ENCODE data around the gene CDKN2AIPNL.

Gene CDKN2AIPNL

GRCh38 chr5:134456825-134457224, 45.1 kb upstream of the CDKN2AIPNL start:
- DNase-seq (ENCODE audit: low read depth in 2 of 2) = no peak
- no peak for TF ChIP-seq CTCF (IDR thresholded peaks at IDR 0.05; ENCODE audit: low read depth, low read length)
- H3K4me3 ChIP-seq (replicated peaks in 1 of 2; ENCODE audit: low read depth in 2 of 2, low read length in 2 of 2) = no peak overlapping the region

GRCh38 chr5:134455466-134455865, 43.8 kb upstream of the CDKN2AIPNL start:
- no peak for DNase-seq (ENCODE audit: low read depth in 2 of 2)
- no peak for TF ChIP-seq CTCF (IDR thresholded peaks at IDR 0.05; ENCODE audit: low read depth, low read length)
- no peak overlapping the region for H3K4me3 ChIP-seq (replicated peaks in 1 of 2; ENCODE audit: low read depth in 2 of 2, low read length in 2 of 2)

GRCh38 chr5:134453016-134453415, 41.3 kb upstream of the CDKN2AIPNL start:
- peak; percentile 40 to 57 for DNase-seq (ENCODE audit: low read depth in 2 of 2)
- H3K4me3 ChIP-seq (replicated peaks in 1 of 2; ENCODE audit: low read depth in 2 of 2, low read length in 2 of 2) = no peak overlapping the region
- no peak for TF ChIP-seq CTCF (IDR thresholded peaks at IDR 0.05; ENCODE audit: low read depth, low read length)

GRCh38 chr5:134451936-134452505, 40.3 kb upstream of the CDKN2AIPNL start:
- no peak for TF ChIP-seq CTCF (IDR thresholded peaks at IDR 0.05; ENCODE audit: low read depth, low read length)
- DNase-seq (ENCODE audit: low read depth in 2 of 2) = peak; percentile 79 to 82

GRCh38 chr5:134451225-134451935, 39.7 kb upstream of the CDKN2AIPNL start:
- no peak overlapping the region for H3K4me3 ChIP-seq (replicated peaks in 1 of 2; ENCODE audit: low read depth in 2 of 2, low read length in 2 of 2)
- DNase-seq (ENCODE audit: low read depth in 2 of 2) = no peak
- no peak for TF ChIP-seq CTCF (IDR thresholded peaks at IDR 0.05; ENCODE audit: low read depth, low read length)

More at GRCh38 chr5:134451936-134452505, 40.3 kb upstream of the CDKN2AIPNL start:
- H3K4me3 ChIP-seq (replicated peaks in 1 of 2; ENCODE audit: low read depth in 2 of 2, low read length in 2 of 2) = no peak overlapping the region

- DNase-seq (ENCODE audit: low read depth in 2 of 2) = no peak
- no peak overlapping the region for H3K4me3 ChIP-seq (replicated peaks in 1 of 2; ENCODE audit: low read depth in 2 of 2, low read length in 2 of 2)
- no peak for TF ChIP-seq CTCF (IDR thresholded peaks at IDR 0.05; ENCODE audit: low read depth, low read length)
Measured at GRCh38 chr5:134450374-134450773, 38.7 kb upstream of the CDKN2AIPNL start.
